Activated CD4-positive, alpha-beta T cell treated with anti-CD3 and anti-CD28 coated beads for 4 hours (primary cell): ENCODE measurements around the gene CNTN4.

ENCODE experiments used
- DNase-seq, 2 donors: peaks; one replicate each; pipeline ENCODE4 v3.0.0-alpha.2; 2020

Gene CNTN4

GRCh38 chr3:2614578-2614977 lies 515.9 kb downstream of the CNTN4 start:
- DNase-seq, result no peak

- DNase-seq, result no peak
Observed at GRCh38 chr3:2615080-2615479, 516.4 kb downstream of the CNTN4 start.

DNA sequence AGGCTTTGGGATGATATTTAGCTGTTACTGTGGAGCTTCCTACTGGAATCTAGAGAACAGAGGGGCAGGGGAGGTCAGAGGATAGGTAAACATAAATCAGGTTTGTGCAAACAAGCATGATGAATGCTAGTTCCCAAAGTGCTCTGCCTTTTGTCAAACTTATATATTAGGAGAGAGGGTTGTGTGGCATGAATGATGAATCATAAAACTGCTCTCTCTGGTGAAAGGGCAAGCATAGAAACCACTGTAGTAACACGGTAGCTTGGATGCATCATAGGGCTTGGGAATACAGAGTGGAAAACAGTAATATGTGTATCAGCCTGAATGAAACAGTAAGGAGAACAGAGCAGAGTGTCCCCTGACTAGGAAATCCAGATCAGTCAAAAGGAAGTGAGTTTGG lies 524.8 kb downstream of the CNTN4 start:
- no peak for DNase-seq

DNA sequence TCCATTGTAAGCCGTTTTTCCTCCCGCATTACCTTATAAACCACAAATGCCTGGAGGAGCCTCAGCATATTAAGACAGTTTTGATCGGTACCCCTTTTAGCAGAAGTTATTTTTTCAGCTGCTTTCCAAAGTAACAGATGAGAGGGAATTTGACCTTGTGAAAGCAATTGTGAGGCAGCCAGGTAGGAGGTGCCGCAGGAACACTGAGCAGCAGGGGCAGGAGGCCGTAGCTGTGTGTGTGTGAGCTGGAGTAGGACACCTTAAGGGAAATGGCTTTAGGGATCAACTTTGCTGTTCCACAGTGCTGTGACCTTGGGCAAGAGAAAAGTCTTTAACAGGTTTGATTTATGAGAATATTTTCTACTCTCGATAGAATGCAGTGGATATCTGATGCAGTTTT lies 529.5 kb downstream of the CNTN4 start:
- DNase-seq, result no peak

GRCh38 chr3:2635511-2635910 lies 536.8 kb downstream of the CNTN4 start:
- no peak for DNase-seq

DNA sequence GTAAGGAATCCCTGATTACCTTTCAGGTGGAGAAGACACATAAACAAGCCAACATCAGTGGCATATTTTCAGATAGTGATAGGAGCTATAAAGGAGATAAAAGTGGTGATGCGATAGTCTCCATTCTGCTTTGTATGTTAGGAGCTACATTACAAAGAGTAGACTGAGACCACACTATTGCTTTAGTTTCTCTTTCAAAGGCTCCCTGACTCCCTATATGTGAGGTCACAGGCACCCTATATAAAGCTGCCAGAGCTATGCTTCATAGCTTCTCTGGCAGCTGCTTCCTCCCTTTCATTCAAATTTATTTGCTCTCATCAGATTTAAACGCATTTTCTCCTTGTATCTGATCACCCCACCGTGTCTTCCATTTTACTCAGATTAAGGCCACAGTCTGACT lies 544.9 kb downstream of the CNTN4 start:
- no peak for DNase-seq

DNA sequence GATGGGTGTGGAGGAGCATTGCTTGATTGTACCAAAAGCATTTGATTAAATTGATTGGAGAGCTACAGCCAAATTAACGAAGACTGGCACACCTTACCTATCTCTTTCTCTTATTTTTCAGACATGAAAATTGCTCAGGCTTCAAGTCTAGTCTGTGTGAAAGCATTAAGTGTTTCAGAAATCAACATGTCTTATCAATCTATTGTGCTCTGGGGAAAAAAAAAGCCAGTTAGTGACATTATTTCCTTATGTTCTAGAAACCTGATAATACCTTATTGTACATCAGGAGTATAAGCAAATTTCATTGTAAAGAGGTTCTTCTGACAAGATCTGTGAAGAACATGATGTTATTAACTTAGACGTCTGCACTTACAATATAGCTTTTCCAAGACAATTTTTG lies 546.3 kb downstream of the CNTN4 start:
- DNase-seq, result no peak

DNA sequence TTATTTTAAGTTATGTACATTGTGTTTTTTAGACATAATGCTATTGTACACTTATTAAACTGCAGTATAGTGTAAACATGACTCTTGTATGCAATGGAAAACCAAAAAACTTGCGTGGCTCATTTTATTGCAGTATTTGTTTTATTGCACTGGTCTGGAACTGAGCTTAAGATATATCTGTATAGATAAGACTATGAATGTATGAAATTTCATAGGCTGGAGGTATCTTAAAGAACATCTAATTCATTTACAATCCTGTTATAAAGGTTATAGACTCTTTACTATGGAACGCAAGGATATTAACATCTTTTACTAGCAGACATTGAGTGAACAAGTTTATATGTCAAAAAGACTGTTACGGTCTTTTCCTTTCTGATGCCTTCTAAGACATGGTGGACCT lies 552.1 kb downstream of the CNTN4 start:
- DNase-seq, result no peak

DNA sequence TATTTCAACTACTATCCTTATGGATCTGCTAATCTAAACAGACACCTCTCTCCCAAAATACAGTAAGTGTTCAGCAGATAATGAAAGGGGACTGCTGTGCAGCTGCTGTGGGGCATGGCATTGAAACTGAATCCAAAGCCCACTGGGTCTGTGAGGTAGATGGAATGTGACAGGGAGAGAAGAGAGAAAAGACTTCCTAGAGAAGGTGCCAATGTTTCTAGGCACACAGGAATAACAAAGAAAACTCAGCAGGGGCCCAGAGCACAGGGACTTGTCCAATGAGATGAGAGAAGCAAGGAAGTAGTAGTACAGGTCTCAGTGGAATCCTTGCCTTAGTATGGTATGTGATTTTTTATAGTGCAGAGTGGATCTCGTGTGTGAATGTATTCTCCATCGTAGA lies 553.7 kb downstream of the CNTN4 start:
- DNase-seq, result no peak

GRCh38 chr3:2653706-2654105 lies 555.0 kb downstream of the CNTN4 start:
- DNase-seq, result no peak

DNA sequence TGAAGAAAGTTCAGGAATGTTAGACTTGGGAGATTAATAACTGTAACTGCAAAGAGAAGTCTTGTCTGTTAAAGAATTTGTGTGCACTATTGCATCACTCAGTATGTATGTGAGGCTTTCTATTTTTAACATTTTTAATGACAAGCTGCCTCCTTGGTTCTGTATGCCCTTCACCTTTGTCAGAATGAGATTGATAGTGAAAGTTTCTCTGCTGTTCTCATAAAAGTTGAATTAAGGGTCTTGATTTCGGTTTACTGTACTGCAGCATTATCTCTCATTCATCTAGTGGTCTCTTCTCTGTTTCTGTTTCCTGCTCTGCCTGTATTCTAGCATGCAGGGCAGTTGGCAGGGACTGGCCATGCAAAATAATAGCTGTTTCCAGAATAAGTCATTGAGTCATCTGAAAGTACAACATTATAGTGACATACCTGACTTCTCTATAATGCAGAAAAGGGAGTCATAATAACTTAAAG lies 556.6 kb downstream of the CNTN4 start:
- no peak for DNase-seq

- no peak for DNase-seq
Observed at GRCh38 chr3:2656806-2657777, 558.4 kb downstream of the CNTN4 start.

GRCh38 chr3:2657971-2658370 lies 559.3 kb downstream of the CNTN4 start:
- DNase-seq, result no peak

- no peak for DNase-seq
Observed at GRCh38 chr3:2659896-2660295, 561.2 kb downstream of the CNTN4 start.

DNA sequence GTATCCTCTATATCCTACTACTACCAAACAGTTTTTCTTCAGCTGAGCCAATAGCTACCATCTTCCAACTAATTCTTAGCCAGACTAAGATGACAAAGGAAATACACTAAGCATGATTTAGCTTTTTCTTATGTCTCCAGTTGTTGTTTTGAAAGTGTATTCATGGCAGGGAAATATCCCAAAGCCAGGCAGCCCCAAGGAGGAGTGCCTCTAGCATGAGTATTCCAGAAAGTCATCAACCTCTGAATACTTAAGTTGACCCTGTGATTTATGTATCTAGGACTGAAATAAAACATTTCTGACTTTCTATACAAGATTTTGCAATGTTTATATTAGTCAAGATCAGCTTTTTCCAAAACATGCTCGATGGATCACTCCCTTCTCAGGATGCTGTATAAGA lies 562.4 kb downstream of the CNTN4 start:
- DNase-seq, result no peak

GRCh38 chr3:2677501-2677900 lies 578.8 kb downstream of the CNTN4 start:
- DNase-seq, result no peak

DNA sequence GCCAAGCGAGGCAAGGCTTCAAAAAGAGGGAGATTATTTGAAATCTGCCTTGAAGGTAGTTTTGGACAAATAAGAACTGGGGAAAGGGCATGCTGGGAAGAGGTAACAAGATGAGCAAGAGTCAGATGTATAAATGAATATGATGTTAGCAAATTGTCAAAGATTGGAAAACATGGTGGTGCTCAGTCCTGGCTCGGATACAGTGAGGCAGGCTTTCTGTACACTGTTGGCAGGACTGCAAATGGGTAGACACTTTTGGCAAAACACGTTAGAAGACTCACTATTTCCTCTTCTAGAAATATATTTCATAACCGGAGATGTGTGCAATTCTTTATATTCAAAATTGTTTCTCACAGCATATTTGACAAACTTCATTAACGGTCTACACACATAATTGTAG lies 581.6 kb downstream of the CNTN4 start:
- DNase-seq, result no peak

DNA sequence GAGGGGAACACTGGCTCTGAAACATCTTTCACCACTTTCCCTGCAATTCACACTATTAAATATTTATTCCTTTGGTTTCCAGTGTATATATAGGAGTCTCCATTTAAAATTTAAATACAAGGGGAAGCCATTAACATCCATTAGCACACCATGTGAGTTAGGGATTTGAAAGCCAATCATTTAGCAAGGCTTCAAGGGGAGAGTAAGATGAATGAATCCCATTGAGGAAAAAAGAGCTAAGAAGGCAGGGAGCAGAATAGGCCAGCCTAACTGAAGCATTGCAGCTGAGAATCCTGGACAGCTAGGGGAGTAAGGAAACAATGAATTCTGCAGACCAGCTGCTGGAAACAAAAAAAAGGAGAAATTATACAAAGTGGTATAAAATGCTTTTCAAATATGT lies 585.4 kb downstream of the CNTN4 start:
- no peak for DNase-seq

GRCh38 chr3:2686816-2687502 lies 588.3 kb downstream of the CNTN4 start:
- DNase-seq, result no peak

- no peak for DNase-seq
Observed at GRCh38 chr3:2697589-2697988, 598.9 kb downstream of the CNTN4 start.

GRCh38 chr3:2701471-2701870 lies 602.8 kb downstream of the CNTN4 start:
- no peak for DNase-seq

DNA sequence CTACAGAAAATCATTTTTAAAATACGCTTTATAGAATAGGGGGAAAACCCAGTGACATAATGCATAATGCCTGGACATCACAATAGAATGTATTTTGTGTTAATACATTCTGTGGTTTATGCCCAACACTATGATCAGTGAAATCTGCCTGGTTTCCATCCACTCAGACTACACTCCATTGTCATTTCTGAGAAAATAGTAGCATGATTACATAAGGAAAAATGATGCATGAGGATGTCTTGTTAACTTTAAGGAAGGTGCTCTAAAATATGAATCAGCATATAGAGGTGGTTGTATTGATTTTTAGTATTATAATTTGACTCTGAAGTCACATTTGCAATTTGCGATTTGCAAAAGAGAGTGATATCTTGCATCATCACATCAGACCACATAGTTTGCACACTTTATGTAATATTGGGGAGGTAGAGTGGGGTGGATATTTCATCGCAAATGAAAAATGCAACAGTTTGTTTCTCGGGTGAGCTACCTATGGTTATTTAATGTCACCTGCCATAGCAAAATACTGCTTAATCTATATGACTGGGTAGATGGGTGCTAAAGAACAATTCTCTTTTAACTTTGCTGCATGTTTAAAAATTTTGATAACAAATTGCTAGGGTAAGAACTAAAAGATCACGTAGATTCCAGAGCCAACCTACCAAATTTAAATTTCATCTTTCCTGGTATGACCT lies 607.6 kb downstream of the CNTN4 start:
- DNase-seq, result no peak

DNA sequence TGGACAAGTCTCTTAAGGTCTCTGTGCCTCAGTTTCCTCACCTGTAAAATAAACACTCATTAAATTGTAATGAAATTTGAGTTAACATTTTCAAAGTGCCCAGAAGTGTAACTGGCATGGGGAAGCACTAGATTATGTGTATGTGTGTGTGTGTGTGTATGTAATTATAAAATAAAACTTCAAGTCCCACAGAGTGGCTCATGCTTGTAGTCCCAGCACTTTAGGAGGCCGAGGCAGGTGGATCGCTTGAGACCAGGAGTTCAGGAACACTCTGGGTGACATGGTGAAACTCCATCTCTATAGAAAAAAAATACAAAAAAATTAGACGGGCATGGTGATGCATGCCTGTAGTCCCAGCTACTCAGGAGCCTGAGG lies 608.2 kb downstream of the CNTN4 start:
- no peak for DNase-seq

DNA sequence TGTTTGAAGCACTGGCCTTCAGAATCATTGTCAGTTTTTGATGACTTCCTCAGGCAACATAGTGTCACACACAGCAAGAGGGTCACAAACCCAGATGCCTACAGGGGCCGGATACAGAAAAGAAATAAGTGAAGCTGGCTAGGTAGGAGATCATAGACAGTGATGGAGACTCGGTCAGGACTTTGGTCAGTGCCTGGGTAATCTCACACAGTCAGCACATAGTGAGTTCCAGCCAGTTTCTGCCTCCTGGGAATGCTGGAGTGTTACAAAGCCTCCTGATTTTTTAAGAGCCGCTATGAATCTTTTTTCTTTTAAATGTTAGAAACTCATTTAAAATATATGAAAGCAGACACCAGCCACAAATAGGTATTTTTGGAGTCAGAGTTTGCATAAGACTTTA lies 612.4 kb downstream of the CNTN4 start:
- DNase-seq, result no peak
